Renal cortex interstitium (tissue), 11 donors: ENCODE results near the gene PTER. TPM values are rescaled to one million over a fixed set of nuclear protein-coding genes. Genes with fewer than 3 reads are reported as not detected.

Source experiments
- DNase-seq, 11 donors: peaks; one replicate each; pipeline ENCODE4 v3.0.0-alpha.2; 2013; ENCODE audit warnings: low read depth in 9 of 11, low spot score in 4 of 11; ENCODE audit errors: extremely low read depth in 1 of 11
- polyA plus RNA-seq, 3 donors: library from polyadenylated mRNA; unstranded; fragments of 120-200 nt; gene quantifications; one replicate each; pipeline ENCODE4 v1.2.1, GENCODE V29; 2013; ENCODE audit not compliant: insufficient read length in 3 of 3

The PTER gene
- polyA plus RNA-seq, 3 donors: 15.3 to 18.9 (median 15.9) TPM

GRCh38 chr10:16519908-16520861 is 83.4 kb downstream of the PTER start:
- DNase-seq: no peak

- DNase-seq: no peak
Measured at GRCh38 chr10:16520900-16521299, 84.1 kb downstream of the PTER start.

- peak in 2 of 11 donors; percentile 28 to 35 for DNase-seq
Measured at GRCh38 chr10:16521311-16522016, 84.7 kb downstream of the PTER start, which contains the start of gene C1QL3. Gene C1QL3 (minus strand): TSS chr10:16521879. CDS start chr10:16521065, 814 bp downstream.

GRCh38 chr10:16527452-16527851 is 90.6 kb downstream of the PTER start:
- no peak for DNase-seq

GRCh38 chr10:16529853-16530252 is 93.0 kb downstream of the PTER start:
- no peak for DNase-seq

- no peak for DNase-seq
Measured at GRCh38 chr10:16536155-16536554, 99.3 kb downstream of the PTER start.

GRCh38 chr10:16544099-16544498 is 107.3 kb downstream of the PTER start:
- DNase-seq: no peak

GRCh38 chr10:16544591-16544990 is 107.8 kb downstream of the PTER start:
- DNase-seq: no peak

GRCh38 chr10:16545116-16545736 is 108.4 kb downstream of the PTER start:
- DNase-seq: peak in 1 of 11 donors; percentile 5

GRCh38 chr10:16547973-16548372 is 111.2 kb downstream of the PTER start:
- DNase-seq: no peak

GRCh38 chr10:16559236-16559773 is 122.5 kb downstream of the PTER start:
- DNase-seq: no peak

GRCh38 chr10:16562891-16563290 is 126.1 kb downstream of the PTER start:
- DNase-seq: no peak

Other genes starting within 250 kb of the PTER start
- gene C1QL3, start 84.9 kb downstream of the PTER start, polyA plus RNA-seq: 1 to 10 TPM in 1 of 3 donors, under 1 TPM in 2; 0.74 to 1.7 (median 0.96) TPM